ENCODE data around the gene ALDH16A1.

Gene ALDH16A1

DNA sequence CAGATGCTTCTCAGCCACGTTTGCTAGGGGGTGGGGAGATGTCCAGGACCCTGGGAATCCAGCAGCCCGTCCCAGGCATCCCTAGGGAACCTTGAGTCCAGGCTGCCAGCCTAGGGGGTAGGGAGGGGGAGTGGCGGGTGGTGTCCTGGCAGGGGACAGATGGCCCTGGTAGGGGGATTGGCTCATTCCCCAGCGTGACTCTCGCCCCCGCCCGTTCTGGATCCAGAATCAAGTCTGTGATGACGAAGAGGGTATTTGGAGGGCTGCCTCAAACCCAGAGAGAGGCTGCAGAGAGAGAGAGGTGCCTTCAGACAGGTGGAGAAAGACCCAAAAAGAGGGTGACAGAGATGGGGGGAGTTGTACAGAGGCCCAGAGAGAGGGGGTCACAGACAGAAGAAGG, 15.8 kb upstream of the ALDH16A1 start:
- H3K27ac ChIP-seq (replicated peaks), result no peak overlapping the region
- TF ChIP-seq, protein P1, sequence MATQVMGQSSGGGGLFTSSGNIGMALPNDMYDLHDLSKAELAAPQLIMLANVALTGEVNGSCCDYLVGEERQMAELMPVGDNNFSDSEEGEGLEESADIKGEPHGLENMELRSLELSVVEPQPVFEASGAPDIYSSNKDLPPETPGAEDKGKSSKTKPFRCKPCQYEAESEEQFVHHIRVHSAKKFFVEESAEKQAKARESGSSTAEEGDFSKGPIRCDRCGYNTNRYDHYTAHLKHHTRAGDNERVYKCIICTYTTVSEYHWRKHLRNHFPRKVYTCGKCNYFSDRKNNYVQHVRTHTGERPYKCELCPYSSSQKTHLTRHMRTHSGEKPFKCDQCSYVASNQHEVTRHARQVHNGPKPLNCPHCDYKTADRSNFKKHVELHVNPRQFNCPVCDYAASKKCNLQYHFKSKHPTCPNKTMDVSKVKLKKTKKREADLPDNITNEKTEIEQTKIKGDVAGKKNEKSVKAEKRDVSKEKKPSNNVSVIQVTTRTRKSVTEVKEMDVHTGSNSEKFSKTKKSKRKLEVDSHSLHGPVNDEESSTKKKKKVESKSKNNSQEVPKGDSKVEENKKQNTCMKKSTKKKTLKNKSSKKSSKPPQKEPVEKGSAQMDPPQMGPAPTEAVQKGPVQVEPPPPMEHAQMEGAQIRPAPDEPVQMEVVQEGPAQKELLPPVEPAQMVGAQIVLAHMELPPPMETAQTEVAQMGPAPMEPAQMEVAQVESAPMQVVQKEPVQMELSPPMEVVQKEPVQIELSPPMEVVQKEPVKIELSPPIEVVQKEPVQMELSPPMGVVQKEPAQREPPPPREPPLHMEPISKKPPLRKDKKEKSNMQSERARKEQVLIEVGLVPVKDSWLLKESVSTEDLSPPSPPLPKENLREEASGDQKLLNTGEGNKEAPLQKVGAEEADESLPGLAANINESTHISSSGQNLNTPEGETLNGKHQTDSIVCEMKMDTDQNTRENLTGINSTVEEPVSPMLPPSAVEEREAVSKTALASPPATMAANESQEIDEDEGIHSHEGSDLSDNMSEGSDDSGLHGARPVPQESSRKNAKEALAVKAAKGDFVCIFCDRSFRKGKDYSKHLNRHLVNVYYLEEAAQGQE (IDR thresholded peaks at IDR 0.05; ENCODE audit: insufficient replicate concordance, low read depth), result no peak
- no peak for TF ChIP-seq GABPA (IDR thresholded peaks at IDR 0.05; ENCODE audit: low read depth)
- TF ChIP-seq, protein P2, sequence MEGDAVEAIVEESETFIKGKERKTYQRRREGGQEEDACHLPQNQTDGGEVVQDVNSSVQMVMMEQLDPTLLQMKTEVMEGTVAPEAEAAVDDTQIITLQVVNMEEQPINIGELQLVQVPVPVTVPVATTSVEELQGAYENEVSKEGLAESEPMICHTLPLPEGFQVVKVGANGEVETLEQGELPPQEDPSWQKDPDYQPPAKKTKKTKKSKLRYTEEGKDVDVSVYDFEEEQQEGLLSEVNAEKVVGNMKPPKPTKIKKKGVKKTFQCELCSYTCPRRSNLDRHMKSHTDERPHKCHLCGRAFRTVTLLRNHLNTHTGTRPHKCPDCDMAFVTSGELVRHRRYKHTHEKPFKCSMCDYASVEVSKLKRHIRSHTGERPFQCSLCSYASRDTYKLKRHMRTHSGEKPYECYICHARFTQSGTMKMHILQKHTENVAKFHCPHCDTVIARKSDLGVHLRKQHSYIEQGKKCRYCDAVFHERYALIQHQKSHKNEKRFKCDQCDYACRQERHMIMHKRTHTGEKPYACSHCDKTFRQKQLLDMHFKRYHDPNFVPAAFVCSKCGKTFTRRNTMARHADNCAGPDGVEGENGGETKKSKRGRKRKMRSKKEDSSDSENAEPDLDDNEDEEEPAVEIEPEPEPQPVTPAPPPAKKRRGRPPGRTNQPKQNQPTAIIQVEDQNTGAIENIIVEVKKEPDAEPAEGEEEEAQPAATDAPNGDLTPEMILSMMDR (IDR thresholded peaks at IDR 0.05; ENCODE audit: insufficient read depth, low read length), result no peak
- no peak for TF ChIP-seq SPI1 (IDR thresholded peaks at IDR 0.05; ENCODE audit: borderline replicate concordance, low read depth)
- no peak for TF ChIP-seq POLR2AphosphoS5 (IDR thresholded peaks at IDR 0.05; ENCODE audit: low read depth)
- DNase-seq (ENCODE audit: low read depth in 1 of 2, low spot score in 1 of 2), result no peak
- peaks cover 56% of the 10 kb centered on the region for H3K27me3 ChIP-seq (ENCODE audit: insufficient read depth, poor library complexity, severe bottlenecking)
- H3K4me3 ChIP-seq (replicated peaks; ENCODE audit: insufficient read depth, low read length), result no peak overlapping the region

DNA sequence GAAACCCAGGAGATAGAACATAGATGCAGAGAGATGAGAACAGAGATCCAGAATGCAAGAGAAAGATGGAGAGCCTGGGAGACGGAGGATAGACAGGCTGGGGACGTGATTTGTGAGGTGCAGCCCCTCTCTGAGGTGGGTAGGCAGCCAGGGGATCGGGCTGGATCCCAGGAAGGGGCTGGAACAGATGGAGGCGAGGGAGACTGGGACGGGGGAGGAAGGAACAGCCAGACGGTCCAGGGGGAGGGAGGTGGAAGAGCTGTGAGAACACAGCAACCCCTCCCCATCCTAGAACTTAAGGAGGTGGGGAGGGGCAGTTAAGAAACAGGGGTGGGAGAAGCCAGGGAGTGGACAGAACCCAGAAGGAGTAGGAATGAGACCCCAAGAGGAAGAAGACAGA, 14.8 kb upstream of the ALDH16A1 start:
- DNase-seq (ENCODE audit: low read depth in 1 of 2, low spot score in 1 of 2), result no peak
- no peak overlapping the region for H3K27ac ChIP-seq (replicated peaks)
- peaks cover 59% of the 10 kb centered on the region for H3K27me3 ChIP-seq (ENCODE audit: insufficient read depth, poor library complexity, severe bottlenecking)
- TF ChIP-seq POLR2AphosphoS5 (IDR thresholded peaks at IDR 0.05; ENCODE audit: low read depth) (no peak), SPI1 (IDR thresholded peaks at IDR 0.05; ENCODE audit: borderline replicate concordance, low read depth) (no peak), GABPA (IDR thresholded peaks at IDR 0.05; ENCODE audit: low read depth) (no peak)
- TF ChIP-seq, protein P2 (IDR thresholded peaks at IDR 0.05; ENCODE audit: insufficient read depth, low read length), result no peak
- TF ChIP-seq, protein P1 (IDR thresholded peaks at IDR 0.05; ENCODE audit: insufficient replicate concordance, low read depth), result no peak
- no peak overlapping the region for H3K4me3 ChIP-seq (replicated peaks; ENCODE audit: insufficient read depth, low read length)

DNA sequence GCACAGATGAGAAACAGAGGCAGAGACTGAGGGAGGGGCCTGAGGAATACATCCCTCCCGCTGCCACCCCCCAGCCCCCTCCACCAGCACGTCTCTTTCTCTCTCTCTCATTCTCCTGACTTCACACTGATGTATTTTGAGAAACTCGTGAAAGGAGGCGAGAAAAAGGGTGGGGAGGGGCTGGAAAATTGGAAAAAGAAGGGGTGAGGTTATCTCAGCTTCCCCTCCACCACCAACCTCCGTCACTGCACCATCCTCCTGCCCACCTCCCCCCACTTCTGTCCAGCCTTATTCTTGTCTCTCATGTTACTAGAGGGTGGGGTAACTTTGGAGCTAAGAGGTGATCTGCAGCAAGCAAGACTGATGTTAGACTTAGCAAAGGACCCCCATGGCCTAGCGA, 13.2 kb upstream of the ALDH16A1 start:
- H3K4me3 ChIP-seq (replicated peaks; ENCODE audit: insufficient read depth, low read length), result no peak overlapping the region
- no peak overlapping the region for H3K27ac ChIP-seq (replicated peaks)
- H3K27me3 ChIP-seq (ENCODE audit: insufficient read depth, poor library complexity, severe bottlenecking), result peaks cover 57% of the 10 kb centered on the region
- TF ChIP-seq, protein P2 (IDR thresholded peaks at IDR 0.05; ENCODE audit: insufficient read depth, low read length), result no peak
- TF ChIP-seq SPI1 (IDR thresholded peaks at IDR 0.05; ENCODE audit: borderline replicate concordance, low read depth) (no peak), POLR2AphosphoS5 (IDR thresholded peaks at IDR 0.05; ENCODE audit: low read depth) (no peak), GABPA (IDR thresholded peaks at IDR 0.05; ENCODE audit: low read depth) (no peak)
- TF ChIP-seq, protein P1 (IDR thresholded peaks at IDR 0.05; ENCODE audit: insufficient replicate concordance, low read depth), result no peak
- no peak for DNase-seq (ENCODE audit: low read depth in 1 of 2, low spot score in 1 of 2)

Data from HL-60 (cell line).